Measurements from ENCODE around the gene COG1.

The COG1 gene

DNA sequence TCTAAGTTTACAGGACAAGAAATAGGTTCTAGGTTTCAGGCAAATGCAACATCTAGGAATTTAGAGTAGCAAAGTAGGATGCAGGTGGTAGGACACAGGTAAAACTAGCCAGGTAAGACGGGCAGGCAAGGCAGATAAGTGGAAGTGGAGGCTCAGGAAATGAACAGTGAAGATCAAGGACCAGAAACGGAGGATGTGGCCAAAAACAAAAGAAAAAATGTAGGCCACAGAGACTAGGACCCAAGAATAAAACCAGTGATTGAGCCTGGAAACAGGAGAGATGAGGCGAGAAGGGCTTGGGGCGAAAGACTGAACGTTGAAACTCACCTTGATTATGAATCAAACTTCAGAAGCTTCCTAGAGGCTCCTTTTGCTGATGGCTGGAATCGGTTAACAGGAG is 44.9 kb downstream of the COG1 start:
- no peak overlapping the region for H3K4me3 ChIP-seq (replicated peaks in 1 of 2; ENCODE audit: low read depth in 2 of 2, low read length in 2 of 2)
- TF ChIP-seq, protein P1, sequence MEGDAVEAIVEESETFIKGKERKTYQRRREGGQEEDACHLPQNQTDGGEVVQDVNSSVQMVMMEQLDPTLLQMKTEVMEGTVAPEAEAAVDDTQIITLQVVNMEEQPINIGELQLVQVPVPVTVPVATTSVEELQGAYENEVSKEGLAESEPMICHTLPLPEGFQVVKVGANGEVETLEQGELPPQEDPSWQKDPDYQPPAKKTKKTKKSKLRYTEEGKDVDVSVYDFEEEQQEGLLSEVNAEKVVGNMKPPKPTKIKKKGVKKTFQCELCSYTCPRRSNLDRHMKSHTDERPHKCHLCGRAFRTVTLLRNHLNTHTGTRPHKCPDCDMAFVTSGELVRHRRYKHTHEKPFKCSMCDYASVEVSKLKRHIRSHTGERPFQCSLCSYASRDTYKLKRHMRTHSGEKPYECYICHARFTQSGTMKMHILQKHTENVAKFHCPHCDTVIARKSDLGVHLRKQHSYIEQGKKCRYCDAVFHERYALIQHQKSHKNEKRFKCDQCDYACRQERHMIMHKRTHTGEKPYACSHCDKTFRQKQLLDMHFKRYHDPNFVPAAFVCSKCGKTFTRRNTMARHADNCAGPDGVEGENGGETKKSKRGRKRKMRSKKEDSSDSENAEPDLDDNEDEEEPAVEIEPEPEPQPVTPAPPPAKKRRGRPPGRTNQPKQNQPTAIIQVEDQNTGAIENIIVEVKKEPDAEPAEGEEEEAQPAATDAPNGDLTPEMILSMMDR (IDR thresholded peaks at IDR 0.05; ENCODE audit: low read depth, low read length): no peak
- no peak for DNase-seq (ENCODE audit: low read depth in 2 of 2)

DNA sequence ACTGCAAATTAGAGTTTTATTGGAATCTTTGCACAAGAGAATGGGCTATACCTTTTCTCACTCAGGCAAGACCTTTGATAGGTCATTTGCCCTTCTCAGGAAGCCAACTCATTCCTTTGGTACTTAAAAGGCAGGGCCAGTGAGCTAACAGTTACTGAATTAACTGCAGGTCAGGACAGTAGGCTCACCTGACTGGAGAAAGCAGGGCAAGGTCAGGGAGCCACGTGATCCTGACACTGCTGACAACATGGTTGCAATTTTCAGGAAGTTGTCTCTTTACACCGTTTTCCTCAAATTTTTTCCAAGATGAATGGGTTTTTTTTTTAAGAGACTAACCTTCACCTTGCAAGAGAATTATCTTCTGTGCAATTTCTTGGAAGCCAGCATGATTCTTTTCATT is 47.7 kb downstream of the COG1 start:
- TF ChIP-seq, protein P1 (IDR thresholded peaks at IDR 0.05; ENCODE audit: low read depth, low read length): no peak
- DNase-seq (ENCODE audit: low read depth in 2 of 2): no peak
- no peak overlapping the region for H3K4me3 ChIP-seq (replicated peaks in 1 of 2; ENCODE audit: low read depth in 2 of 2, low read length in 2 of 2)

DNA sequence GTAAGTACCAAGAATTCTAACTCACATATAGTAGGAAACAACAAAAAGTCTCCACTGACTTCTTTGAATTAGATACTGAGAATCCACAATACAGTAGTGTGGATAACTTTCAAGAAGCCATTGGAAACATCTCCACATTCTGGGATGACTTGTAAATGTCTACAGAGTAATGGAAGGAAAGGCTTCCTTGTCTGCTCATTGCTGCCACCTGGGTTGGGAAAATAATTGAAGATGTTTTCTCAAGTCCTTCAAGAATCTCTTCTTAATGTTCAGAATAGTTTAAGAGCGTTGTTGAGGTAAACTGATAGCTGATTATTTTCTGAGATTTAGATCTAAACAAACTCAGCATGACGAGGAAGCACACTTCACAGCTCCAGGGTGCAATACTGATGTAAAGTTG is 54.9 kb downstream of the COG1 start:
- no peak overlapping the region for H3K4me3 ChIP-seq (replicated peaks in 1 of 2; ENCODE audit: low read depth in 2 of 2, low read length in 2 of 2)
- TF ChIP-seq, protein P1 (IDR thresholded peaks at IDR 0.05; ENCODE audit: low read depth, low read length): no peak
- DNase-seq (ENCODE audit: low read depth in 2 of 2): peak; percentile 29 to 46

DNA sequence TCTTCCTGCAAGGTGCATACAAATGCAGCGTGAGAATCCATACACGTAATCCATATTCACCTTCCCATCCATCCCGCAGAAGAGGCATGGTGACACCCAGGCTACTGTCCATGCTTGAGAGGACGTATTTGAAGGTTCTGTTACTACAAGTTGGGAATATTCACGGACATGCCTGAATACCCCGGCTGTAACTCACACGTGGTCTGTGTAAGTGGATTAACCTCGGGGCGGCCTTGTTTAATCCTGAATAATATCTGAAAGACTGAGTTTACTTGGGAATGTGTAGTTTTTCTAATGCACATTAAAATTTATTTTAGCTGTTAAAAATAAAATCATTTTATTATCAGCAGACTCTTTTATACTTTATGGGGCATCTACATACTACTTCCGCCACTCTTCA is 55.7 kb downstream of the COG1 start:
- TF ChIP-seq, protein P1 (IDR thresholded peaks at IDR 0.05; ENCODE audit: low read depth, low read length): no peak
- no peak overlapping the region for H3K4me3 ChIP-seq (replicated peaks in 1 of 2; ENCODE audit: low read depth in 2 of 2, low read length in 2 of 2)
- DNase-seq (ENCODE audit: low read depth in 2 of 2): no peak

DNA sequence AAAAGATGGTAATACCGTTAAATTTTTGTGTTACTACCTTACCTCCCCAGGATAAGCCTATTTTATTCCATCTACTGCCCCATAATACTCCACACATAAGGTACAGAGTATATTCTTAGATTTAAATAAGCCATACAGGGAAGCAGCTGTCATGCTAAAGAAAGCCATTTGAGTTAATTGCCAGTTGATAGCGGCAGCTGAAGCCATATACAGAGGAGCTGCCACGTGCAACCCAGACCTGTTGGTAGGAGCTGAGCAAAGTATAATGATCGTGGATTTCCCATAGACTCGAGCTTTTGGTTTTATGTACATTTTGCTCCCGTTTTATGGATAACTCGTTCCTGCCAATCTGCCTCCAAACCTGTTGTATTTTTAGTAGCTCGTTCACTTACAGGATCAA is 56.8 kb downstream of the COG1 start:
- DNase-seq (ENCODE audit: low read depth in 2 of 2): no peak

DNA sequence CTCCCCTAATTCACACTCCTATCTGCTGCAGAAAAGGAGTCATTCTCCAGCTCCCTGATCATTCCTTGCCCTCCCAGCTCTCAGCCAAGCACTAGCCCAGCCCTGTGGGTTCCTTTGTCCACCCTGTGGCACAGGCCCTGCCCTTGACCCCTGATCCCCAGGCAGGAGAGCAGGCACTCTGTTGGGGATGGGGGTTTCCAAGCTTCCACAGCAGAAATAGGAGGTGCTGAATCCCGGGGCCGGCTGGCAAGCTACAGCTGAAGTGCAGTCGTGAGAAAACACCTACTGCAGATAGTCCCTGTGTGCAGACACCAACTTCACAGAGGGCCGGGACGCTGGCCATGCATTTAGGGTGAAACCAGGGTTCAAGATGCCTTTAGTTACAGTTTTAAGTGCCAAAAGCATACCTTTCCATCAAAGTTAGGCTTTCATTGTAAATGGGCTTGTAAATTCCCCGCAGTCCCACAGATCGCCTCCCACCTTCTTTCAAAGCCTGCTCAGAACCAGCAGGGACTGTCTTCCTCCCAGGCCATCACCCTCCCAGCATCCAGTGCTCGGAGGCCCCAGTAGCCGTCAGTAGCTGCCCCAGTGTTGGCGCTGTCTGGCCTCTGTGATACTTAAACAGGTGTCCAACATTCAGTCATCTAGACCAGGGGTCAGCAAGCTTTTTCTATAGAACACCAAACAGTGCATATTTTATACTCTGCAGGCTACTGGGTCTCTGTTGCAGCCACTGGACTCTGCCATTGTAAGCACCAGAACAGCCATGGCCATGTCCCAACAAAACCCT is 58.2 kb downstream of the COG1 start:
- no peak overlapping the region for H3K4me3 ChIP-seq (replicated peaks in 1 of 2; ENCODE audit: low read depth in 2 of 2, low read length in 2 of 2)
- TF ChIP-seq, protein P1 (IDR thresholded peaks at IDR 0.05; ENCODE audit: low read depth, low read length): no peak
- no peak for DNase-seq (ENCODE audit: low read depth in 2 of 2)

More for the DNA sequence above, 56.8 kb downstream of the COG1 start:
- no peak overlapping the region for H3K4me3 ChIP-seq (replicated peaks in 1 of 2; ENCODE audit: low read depth in 2 of 2, low read length in 2 of 2)
- TF ChIP-seq, protein P1 (IDR thresholded peaks at IDR 0.05; ENCODE audit: low read depth, low read length): no peak

DNA sequence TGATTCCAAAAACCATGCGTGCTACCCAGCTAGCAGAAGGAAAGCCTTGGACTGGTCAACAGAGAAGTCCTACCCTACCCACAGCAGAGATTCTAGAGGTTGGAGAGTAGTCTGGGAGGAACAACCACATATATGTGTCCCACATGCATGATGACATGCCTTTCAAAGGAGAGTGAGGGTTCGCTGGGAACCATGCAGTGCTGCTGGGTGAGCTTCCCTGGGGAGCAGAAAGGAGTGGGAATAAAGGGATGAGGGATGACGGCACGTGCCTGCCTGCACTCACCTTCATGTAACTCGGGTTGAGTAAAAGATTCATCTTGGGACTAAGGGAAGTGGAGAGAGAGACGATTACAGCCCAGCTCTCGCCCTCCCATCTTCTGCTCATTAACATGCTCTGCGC is 59.0 kb downstream of the COG1 start:
- H3K4me3 ChIP-seq (replicated peaks in 1 of 2; ENCODE audit: low read depth in 2 of 2, low read length in 2 of 2): no peak overlapping the region
- TF ChIP-seq, protein P1 (IDR thresholded peaks at IDR 0.05; ENCODE audit: low read depth, low read length): no peak
- no peak for DNase-seq (ENCODE audit: low read depth in 2 of 2)

Measured in cardiac fibroblast (primary cell).